ENCODE results near the gene ATCAY. TPM values are rescaled to one million over a fixed set of nuclear protein-coding genes. Genes with fewer than 3 reads are reported as not detected.
"Not testable (repeated sequence)": the region's sequence is repeated elsewhere in the genome, so short reads cannot be mapped to it uniquely, and the experiment has no call there.

ATCAY gene
- polyA plus RNA-seq, 2 of the 4 experiments (the other 2 are of a cell fraction): 0.06 TPM; not detected in 1

DNA sequence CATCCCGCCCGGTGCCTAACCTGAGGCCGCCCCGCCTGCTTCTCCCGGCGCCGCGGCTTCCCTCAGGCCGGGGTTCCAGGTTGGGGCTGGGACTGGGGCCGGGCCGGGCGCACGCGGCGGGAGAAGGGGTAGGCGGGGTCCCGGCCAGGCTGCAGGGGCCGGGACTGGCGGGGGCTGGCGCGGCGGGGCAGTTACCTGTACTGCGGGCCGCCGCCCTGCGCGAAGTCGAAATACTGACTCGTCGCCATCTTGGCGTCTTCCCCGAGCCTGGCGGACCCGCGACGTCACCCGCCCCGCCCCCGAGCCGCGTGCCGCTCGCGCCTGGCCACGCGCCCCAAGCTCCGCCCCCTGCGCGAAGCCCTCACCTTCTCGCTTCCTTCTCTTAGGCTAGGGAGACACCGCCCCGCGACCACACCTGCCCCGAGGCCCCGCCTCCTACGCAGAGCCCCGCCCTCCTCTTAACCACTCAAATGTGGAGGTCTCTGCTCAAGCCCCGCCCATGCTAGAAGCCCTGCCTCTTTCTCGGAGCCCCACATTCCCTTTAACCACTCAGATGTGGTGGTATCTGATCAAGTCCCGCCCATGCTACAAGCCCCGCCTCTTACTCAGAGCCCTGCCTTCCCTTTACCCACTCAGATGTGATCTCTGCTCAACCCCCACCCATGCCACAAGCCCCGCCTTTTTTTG, 11.6 kb upstream of the ATCAY start, which contains the start of gene ZFR2 (continued):
- TF ChIP-seq RNF2 (IDR thresholded peaks at IDR 0.05; ENCODE audit: borderline replicate concordance, low read depth) (no peak), TFCP2L1 (CRISPR knock-in tag; IDR thresholded peaks at IDR 0.05) (no peak)

- no peak for FAIRE-seq
- Histone ChIP-seq H3K27ac (no peak overlapping the region), H3K4me1 (no peaks in the 10 kb centered on the region; the same call in 2 of the 3 replicates), H3K4me2 (no peak overlapping the region), H3K4me3 (no peak overlapping the region), H3K9me3 (peaks cover 4% of the 10 kb centered on the region; the same call in 2 of the 3 replicates)
- 14% methylated on average over 4 of the region's 4 CpGs for WGBS (ENCODE audit: missing lambda C conversion rate)
- CTCF ChIA-PET: no interaction called here
- no peak for ATAC-seq
- DNase-seq (ENCODE audit: low read depth in 1 of 2, low spot score in 1 of 2): no peak
- no peak for TF ChIP-seq CBX2 (IDR thresholded peaks at IDR 0.05; ENCODE audit: borderline replicate concordance, low read depth)
- no peak for TF ChIP-seq CHD2 (IDR thresholded peaks at IDR 0.05; ENCODE audit: low read length, partially characterized antibody)
- TF ChIP-seq PHF8 (IDR thresholded peaks at IDR 0.05; ENCODE audit: borderline replicate concordance, low read depth): no peak
- TF ChIP-seq CEBPB (IDR thresholded peaks at IDR 0.05): no peak
- POLR2A ChIA-PET: no interaction called here
Observed at GRCh38 chr19:3873151-3873550, 7.3 kb upstream of the ATCAY start.

GRCh38 chr19:3874695-3875094, 5.8 kb upstream of the ATCAY start:
- not testable (repeated sequence) for H3K27ac ChIP-seq; DNase-seq (ENCODE audit: low read depth in 1 of 2, low spot score in 1 of 2); FAIRE-seq; H3K4me1 ChIP-seq; H3K9me3 ChIP-seq; ATAC-seq; H3K4me3 ChIP-seq
- WGBS (ENCODE audit: missing lambda C conversion rate): 12% methylated on average over 13 of the region's 13 CpGs
- POLR2A ChIA-PET: interaction anchor here (0.6 kb wide), 1 partner anchor 11 kb away, joined by 4 read pairs; no protein-coding TSS in a partner anchor
- H3K4me2 ChIP-seq: 0 out of 3 replicates have a peak overlapping the region, but pooled peaks have one; percentile 21
- CTCF ChIA-PET: interaction anchor here (0.7 kb wide), 1 partner anchor 20 kb away, joined by 3 read pairs; no protein-coding TSS in a partner anchor

- Histone ChIP-seq H3K4me1 (no peaks in the 10 kb centered on the region), H3K4me3 (no peak overlapping the region), H3K4me2 (no peak overlapping the region), H3K9me3 (no peaks in the 10 kb centered on the region), H3K27ac (no peak overlapping the region)
- no peak for ATAC-seq
- 20% methylated on average over 12 of the region's 12 CpGs for WGBS (ENCODE audit: missing lambda C conversion rate)
- CTCF ChIA-PET: interaction anchor here (1.4 kb wide), 1 partner anchor 27 kb away, joined by 3 read pairs; no protein-coding TSS in a partner anchor
- POLR2A ChIA-PET: no interaction called here
- TF ChIP-seq HOXB13 (CRISPR knock-in tag; IDR thresholded peaks at IDR 0.05; ENCODE audit: low read depth) (no peak), CTCF (IDR thresholded peaks at IDR 0.05) (peak; percentile 15; the same call in 1 of the 3 replicates)
- no peak for FAIRE-seq
- DNase-seq (ENCODE audit: low read depth in 1 of 2, low spot score in 1 of 2): peak in 1 of 2 experiments; percentile 34
Observed at GRCh38 chr19:3879656-3880055, 829 bp upstream of the ATCAY start.

GRCh38 chr19:3881272-3882040, 971 bp downstream of the ATCAY start:
- DNase-seq (ENCODE audit: low read depth in 1 of 2, low spot score in 1 of 2) (no peak), ATAC-seq (peak in 1 of 2 experiments; percentile 47; a peak in 3 of 6 replicates), FAIRE-seq (no peak)
- WGBS (ENCODE audit: missing lambda C conversion rate): 14% methylated on average over 20 of the region's 31 CpGs
- CTCF ChIA-PET: interaction anchor here (0.6 to 1.0 kb wide), 3 partner anchors 12 to 87 kb away, joined by 3 to 4 read pairs (median 3); no protein-coding TSS in a partner anchor
- Histone ChIP-seq H3K9me3 (no peaks in the 10 kb centered on the region), H3K4me2 (peak overlapping the region; percentile 49), H3K27ac (no peak overlapping the region), H3K4me3 (no peak overlapping the region), H3K4me1 (no peaks in the 10 kb centered on the region)
- no peak for TF ChIP-seq E2F6 (IDR thresholded peaks at IDR 0.05; ENCODE audit: borderline replicate concordance, low read depth)
- no peak for TF ChIP-seq PHF8 (IDR thresholded peaks at IDR 0.05; ENCODE audit: borderline replicate concordance, low read depth)
- TF ChIP-seq HDAC2 (IDR thresholded peaks at IDR 0.05): no peak
- TF ChIP-seq NFE2L2 (conservative IDR thresholded peaks at IDR 0.05; ENCODE audit: low read length): no peak
- TF ChIP-seq, protein P1, sequence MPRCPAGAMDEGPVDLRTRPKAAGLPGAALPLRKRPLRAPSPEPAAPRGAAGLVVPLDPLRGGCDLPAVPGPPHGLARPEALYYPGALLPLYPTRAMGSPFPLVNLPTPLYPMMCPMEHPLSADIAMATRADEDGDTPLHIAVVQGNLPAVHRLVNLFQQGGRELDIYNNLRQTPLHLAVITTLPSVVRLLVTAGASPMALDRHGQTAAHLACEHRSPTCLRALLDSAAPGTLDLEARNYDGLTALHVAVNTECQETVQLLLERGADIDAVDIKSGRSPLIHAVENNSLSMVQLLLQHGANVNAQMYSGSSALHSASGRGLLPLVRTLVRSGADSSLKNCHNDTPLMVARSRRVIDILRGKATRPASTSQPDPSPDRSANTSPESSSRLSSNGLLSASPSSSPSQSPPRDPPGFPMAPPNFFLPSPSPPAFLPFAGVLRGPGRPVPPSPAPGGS (IDR thresholded peaks at IDR 0.05): no peak
- TF ChIP-seq RNF2 (IDR thresholded peaks at IDR 0.05; ENCODE audit: borderline replicate concordance, low read depth): no peak
- no peak for TF ChIP-seq TFCP2L1 (CRISPR knock-in tag; IDR thresholded peaks at IDR 0.05)
- TF ChIP-seq, protein P2, sequence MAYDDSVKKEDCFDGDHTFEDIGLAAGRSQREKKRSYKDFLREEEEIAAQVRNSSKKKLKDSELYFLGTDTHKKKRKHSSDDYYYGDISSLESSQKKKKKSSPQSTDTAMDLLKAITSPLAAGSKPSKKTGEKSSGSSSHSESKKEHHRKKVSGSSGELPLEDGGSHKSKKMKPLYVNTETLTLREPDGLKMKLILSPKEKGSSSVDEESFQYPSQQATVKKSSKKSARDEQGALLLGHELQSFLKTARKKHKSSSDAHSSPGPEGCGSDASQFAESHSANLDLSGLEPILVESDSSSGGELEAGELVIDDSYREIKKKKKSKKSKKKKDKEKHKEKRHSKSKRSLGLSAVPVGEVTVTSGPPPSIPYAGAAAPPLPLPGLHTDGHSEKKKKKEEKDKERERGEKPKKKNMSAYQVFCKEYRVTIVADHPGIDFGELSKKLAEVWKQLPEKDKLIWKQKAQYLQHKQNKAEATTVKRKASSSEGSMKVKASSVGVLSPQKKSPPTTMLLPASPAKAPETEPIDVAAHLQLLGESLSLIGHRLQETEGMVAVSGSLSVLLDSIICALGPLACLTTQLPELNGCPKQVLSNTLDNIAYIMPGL (CRISPR knock-in tag; IDR thresholded peaks at IDR 0.05; ENCODE audit: borderline replicate concordance): no peak
- TF ChIP-seq SMC3 (IDR thresholded peaks at IDR 0.05): no peak
- no peak for TF ChIP-seq EP300 (IDR thresholded peaks at IDR 0.05)
- TF ChIP-seq POLR2A (IDR thresholded peaks at IDR 0.05; ENCODE audit: low read length): no peak
- POLR2A ChIA-PET: no interaction called here

All from A549 (cell line).